H1 (cell line): ENCODE results near the gene USP26.

Experiments used
- CEBPB ChIP-seq: IDR thresholded peaks from 2 replicates; pipeline ENCODE4 v1.6.1; 2012; ENCODE audit warnings: low read depth, low read length
- CHD7 ChIP-seq: fragments of 300-600 bp; sonication (generic); IDR thresholded peaks from 2 replicates; pipeline ENCODE4 v1.7.1; 2012; ENCODE audit warnings: low read length, moderate library complexity, mild to moderate bottlenecking, inconsistent platforms; ENCODE audit not compliant: insufficient replicate concordance
- CREB1 ChIP-seq: IDR thresholded peaks from 2 replicates; pipeline ENCODE4 v1.6.1; 2012; ENCODE audit warnings: inconsistent platforms
- CTCF ChIP-seq, 3 experiments: IDR thresholded peaks; 1 replicate in 2 of 3; 2 replicates in 1 of 3; pipeline versions ENCODE4 v1.5.1 to v1.6.1; 2011; ENCODE audit warnings: low read length in 3 of 3, mild to moderate bottlenecking in 3 of 3, inconsistent platforms in 2 of 3, low read depth in 1 of 3, moderate library complexity in 1 of 3; ENCODE audit not compliant: insufficient read depth in 1 of 3; ENCODE audit errors: control extremely low read depth in 1 of 3
- GTF2F1 ChIP-seq: IDR thresholded peaks from 2 replicates; pipeline ENCODE4 v1.6.1; 2012; ENCODE audit warnings: low read depth, low read length, improper control_type of control experiment, borderline replicate concordance
- KDM1A ChIP-seq: fragments of 200-600, 300-600 bp; sonication (generic); IDR thresholded peaks from 2 replicates; pipeline ENCODE4 v1.7.1; 2016; ENCODE audit warnings: mild to moderate bottlenecking, low read length, borderline replicate concordance
- PHF8 ChIP-seq: fragments of 200-600 bp; sonication (generic); conservative IDR thresholded peaks from 2 replicates; pipeline ENCODE4 v1.7.1; 2012; ENCODE audit warnings: low read depth, mild to moderate bottlenecking, inconsistent platforms, low read length, moderate library complexity
- POLR2A ChIP-seq, 2 experiments: IDR thresholded peaks; 1 replicate in 1 of 2; 2 replicates in 1 of 2; pipeline ENCODE4 v1.6.1; 2011; ENCODE audit warnings: low read depth in 2 of 2, low read length in 2 of 2, mild to moderate bottlenecking in 2 of 2; ENCODE audit errors: control extremely low read depth in 1 of 2
- SP4 ChIP-seq: IDR thresholded peaks from 2 replicates; pipeline ENCODE4 v1.6.1; 2012; ENCODE audit warnings: low read length, inconsistent platforms

DNA sequence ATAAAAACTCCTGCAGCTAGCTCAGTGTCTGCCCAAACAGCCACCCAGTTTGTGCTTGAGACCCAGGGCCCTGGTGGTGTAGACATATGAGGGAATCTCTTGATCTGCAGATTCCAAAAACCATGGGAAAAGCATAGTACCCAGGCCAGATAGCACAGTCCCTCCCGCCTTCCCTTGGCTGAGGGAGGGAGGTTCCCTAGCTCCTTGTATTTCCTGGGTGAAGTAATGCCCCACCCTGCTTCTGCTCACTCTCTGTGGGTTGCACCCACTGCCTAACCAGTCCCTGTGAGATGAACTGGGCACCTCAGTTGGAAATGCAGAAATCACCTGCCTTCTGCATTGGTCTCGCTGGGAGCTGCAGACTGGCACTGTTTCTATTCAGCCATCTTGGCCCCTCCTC, 54.6 kb downstream of the USP26 start:
- no peak for TF ChIP-seq PHF8
- no peak for TF ChIP-seq CEBPB
- no peak for TF ChIP-seq CTCF (IDR thresholded peaks at IDR 0.05; ENCODE audit: control extremely low read depth in 1 of 3, insufficient read depth in 1 of 3, low read depth in 1 of 3, low read length in 3 of 3)
- no peak for TF ChIP-seq POLR2A (IDR thresholded peaks at IDR 0.05; ENCODE audit: control extremely low read depth in 1 of 2, low read depth in 2 of 2, low read length in 2 of 2)
- TF ChIP-seq CREB1: no peak
- TF ChIP-seq KDM1A: no peak
- no peak for TF ChIP-seq CHD7
- TF ChIP-seq GTF2F1: no peak
- TF ChIP-seq SP4: no peak
